Posterior cingulate gyrus (tissue), 11 donors: ENCODE measurements around the gene TNFRSF13B.
"Not testable (repeated sequence)": the region's sequence is repeated elsewhere in the genome, so short reads cannot be mapped to it uniquely, and the experiment has no call there.

Experiments used
- DNase-seq, 10 donors: peaks; one replicate each; pipeline versions ENCODE4 v3.0.0 to v3.0.0-alpha.2; 2020 to 2021; ENCODE audit warnings: mixed read lengths in 3 of 10
- intact Hi-C: fragments of 100-400 bp; cut with DNase I; formaldehyde crosslinking; loops from one replicate; pipeline ENCODE4 v1.15.1; 2023

TNFRSF13B gene

DNA sequence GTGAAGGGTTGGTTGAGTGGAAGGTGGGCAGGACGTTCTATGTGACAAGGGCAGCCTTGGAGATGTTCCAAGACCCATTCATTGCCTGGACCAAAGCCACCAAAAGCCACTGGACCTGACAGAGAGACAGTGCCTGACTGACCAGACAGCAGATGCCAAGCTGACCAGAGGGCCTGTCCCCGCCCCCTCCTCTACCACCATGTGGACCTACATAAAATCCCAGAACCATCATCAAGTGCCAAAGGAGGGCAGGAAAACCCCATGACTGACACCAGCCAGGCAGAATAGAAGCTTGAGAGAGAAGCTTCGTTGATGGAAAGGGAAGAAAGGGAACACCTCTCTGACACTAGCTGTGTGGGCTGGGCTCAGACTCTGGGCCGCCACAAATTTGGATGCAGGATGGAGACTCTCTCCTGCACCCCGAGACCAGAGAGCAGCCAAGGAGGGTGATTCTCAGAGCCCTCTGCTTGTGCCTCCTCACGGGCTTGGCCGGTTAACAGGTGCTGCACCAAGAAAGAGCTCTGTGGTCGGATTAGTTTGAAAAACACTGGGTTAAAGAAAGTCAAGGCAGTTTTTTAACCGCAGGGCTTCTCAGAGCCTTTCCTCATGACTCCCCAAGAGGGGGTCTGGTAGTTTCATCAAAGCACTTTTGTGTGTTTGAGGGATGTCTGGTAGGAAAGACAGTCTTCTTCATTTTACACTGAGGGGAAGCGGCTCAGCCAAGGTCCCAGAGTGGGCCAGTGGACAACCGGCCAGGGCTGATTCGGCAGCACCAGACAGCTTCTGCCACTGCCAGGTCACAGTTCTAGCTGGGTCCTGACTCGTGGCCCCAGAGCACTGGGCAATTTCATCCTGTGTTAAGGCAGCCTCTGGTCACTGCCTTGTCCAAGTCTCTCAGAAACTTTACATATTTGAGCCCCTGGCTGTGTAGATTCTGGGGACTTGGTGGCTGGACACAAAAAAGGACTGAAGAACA lies 1.7 kb downstream of the TNFRSF13B start:
- DNase-seq, result no peak
- intact Hi-C loops, result no loop called here

DNA sequence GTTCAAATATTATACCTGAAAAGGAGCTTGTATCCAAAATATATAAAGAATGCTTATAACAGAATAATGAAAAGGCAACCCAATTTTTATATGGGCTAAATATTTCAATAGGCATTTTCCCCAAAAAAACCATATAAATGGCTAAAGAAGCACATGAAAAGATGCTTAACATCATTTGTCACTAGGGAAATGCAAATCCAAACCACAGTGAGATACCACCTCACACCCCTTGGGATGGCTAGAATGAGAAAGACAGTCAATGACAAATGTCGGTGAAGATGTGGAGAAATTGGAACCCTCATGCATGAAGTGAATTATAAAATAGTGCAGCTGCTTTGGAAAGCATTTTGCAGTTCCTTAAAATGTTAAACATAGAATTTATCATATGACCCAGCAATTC lies 3.1 kb downstream of the TNFRSF13B start:
- intact Hi-C loops, result no loop called here

GRCh38 chr17:16962804-16963203 lies 9.1 kb downstream of the TNFRSF13B start:
- no peak for DNase-seq
- intact Hi-C loops, result no loop called here

More for the DNA sequence above, 3.1 kb downstream of the TNFRSF13B start:
- DNase-seq, result no peak

DNA sequence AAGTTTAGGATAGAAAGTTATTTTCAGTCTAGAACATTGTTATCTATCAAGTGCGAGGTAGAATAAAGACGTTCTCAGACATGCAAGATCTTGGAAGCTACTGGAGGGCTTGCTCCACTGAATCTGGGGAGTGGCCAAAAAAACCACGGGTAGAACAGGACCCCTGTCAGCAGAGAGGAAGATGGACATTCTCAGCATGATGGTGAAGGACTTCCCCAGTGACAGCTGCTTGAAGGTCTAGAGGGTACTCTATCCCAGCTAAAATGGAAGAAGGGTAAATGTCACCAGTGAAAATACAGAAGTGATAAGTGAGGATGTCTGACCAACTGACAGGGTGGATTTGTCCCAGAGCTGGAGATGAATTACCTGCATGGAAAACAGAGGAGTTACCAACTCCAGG lies 10.1 kb downstream of the TNFRSF13B start:
- no peak for DNase-seq
- intact Hi-C loops, result no loop called here

GRCh38 chr17:16961022-16961421 lies 10.9 kb downstream of the TNFRSF13B start:
- intact Hi-C loops, DNase-seq: not testable (repeated sequence)

GRCh38 chr17:16955011-16955410 lies 16.9 kb downstream of the TNFRSF13B start:
- intact Hi-C loops, result not testable (repeated sequence)
- DNase-seq, result peak in 1 of 10 donors; percentile 4

GRCh38 chr17:16954521-16954920 lies 17.4 kb downstream of the TNFRSF13B start:
- DNase-seq, result peak in 1 of 10 donors; percentile 30
- intact Hi-C loops, result no loop called here

DNA sequence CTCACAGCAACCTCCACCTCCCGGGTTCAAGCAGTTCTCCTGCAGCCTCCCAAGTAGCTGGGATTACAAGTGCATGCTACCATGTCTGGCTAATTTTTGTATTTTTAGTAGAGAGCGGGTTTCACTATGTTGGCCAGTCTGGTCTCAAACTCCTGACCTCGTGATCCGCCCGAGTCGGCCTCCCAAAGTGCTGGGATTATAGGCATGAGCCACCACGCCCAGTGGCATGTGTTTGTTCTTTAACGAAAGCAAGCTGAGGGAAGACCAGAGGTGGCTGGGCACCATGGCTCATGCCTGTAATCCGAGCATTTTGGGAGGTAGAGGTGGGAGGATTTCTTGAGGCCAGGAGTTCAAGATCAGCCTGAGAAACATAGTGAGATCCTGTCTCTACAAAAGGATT lies 18.1 kb downstream of the TNFRSF13B start:
- DNase-seq, result peak in 1 of 10 donors; percentile 39
- intact Hi-C loops, result no loop called here

DNA sequence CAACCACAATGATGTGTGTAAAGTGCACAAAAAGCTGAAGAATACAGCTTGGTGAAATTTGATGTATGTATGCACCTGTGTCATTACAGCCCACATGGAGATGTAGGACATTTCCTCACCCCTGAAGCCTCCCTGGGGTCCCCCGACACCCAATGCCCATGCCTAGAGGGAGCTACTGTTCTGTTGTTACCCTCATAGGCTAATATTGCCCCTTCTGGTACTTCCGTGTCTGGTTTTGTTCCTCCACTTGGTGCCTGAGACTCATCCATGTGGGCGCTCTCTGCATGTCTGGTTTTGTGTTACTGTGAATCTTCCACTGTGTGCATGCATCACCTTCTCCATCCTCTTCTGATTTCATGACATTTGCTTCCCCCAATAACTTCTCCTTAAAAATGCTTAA lies 18.6 kb downstream of the TNFRSF13B start:
- DNase-seq, result peak in 1 of 10 donors; percentile 3
- intact Hi-C loops, result no loop called here

- intact Hi-C loops, result no loop called here
These were observed 19.5 kb downstream of the TNFRSF13B start for GRCh38 chr17:16952401-16952800.

GRCh38 chr17:16950488-16950887 lies 21.4 kb downstream of the TNFRSF13B start:
- intact Hi-C loops, result no loop called here
- peak in 1 of 10 donors; percentile 50 for DNase-seq

More at GRCh38 chr17:16952401-16952800, 19.5 kb downstream of the TNFRSF13B start:
- DNase-seq, result peak in 1 of 10 donors; percentile 62

GRCh38 chr17:16948587-16949376 lies 23.1 kb downstream of the TNFRSF13B start:
- DNase-seq, result peak in 1 of 10 donors; percentile 4
- intact Hi-C loops, result no loop called here

GRCh38 chr17:16947470-16947869 lies 24.4 kb downstream of the TNFRSF13B start:
- intact Hi-C loops, result no loop called here
- DNase-seq, result no peak

DNA sequence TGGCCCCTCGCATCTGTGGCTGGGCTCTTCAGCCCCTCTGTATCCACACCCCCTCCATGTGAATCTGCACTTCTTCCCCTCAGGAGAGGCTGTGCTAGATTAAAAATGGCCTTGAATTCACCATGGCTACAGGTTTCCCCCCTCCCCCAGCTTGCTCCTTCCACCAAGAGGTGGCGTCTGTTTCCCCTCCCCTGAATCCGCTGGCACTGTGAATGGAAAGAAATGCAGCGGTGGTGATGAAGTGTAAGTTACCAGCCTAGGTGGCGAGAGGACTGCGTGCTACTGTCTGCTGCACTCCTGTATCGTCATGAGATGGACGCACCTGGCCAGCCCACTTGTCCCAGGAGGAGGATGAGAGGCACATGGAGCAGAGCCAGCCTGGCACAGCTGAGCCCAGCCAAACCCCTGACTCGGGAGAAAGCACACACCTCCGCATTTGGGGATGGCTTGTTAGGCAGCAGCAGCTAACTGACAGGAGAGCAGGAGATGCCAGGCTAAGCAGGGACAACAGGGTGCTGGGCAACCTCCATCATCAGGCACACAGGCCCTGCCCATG lies 26.2 kb downstream of the TNFRSF13B start:
- intact Hi-C loops, result no loop called here
- peak in 2 of 10 donors; percentile 15 to 76 for DNase-seq

DNA sequence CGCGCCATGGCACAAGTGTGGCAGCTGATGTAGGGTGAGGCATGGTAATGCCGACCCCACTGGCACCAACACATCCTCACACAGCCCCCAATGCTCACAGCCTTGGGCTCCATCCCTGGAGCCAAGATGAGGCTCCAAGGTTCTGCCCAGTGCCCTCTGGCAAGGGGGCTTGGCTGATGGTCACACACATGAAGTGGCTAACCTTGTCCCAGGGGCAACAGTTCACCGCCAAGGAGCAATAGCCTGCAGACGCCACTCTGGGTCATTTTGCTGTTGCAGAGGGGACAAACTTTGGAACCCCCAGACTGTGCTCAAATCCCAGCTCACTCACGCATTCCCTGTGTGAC lies 26.8 kb downstream of the TNFRSF13B start:
- DNase-seq, result peak in 1 of 10 donors; percentile 36
- intact Hi-C loops, result no loop called here

- DNase-seq, result peak in 3 of 10 donors; percentile 14 to 64 (median 26)
- intact Hi-C loops, result no loop called here
These were observed 27.4 kb downstream of the TNFRSF13B start for GRCh38 chr17:16944334-16945135.

GRCh38 chr17:16943541-16944333 lies 28.2 kb downstream of the TNFRSF13B start:
- intact Hi-C loops, result no loop called here

GRCh38 chr17:16943032-16943352 lies 28.9 kb downstream of the TNFRSF13B start:
- intact Hi-C loops, result no loop called here
- DNase-seq, result peak in 2 of 10 donors; percentile 35

More at GRCh38 chr17:16943541-16944333, 28.2 kb downstream of the TNFRSF13B start:
- peak in 4 of 10 donors; percentile 11 to 61 (median 48) for DNase-seq
